Hepatocyte (in vitro differentiated cells): ENCODE data around the gene PTPRN2. TPM values are rescaled to one million over a fixed set of nuclear protein-coding genes. Genes with fewer than 3 reads are reported as not detected.

Experiments used
- DNase-seq: peaks from one replicate; pipeline ENCODE4 v3.0.0-alpha.2; 2016; ENCODE audit warnings: low spot score
- H2AFZ ChIP-seq: fragments of 200-600 bp; sonication (generic); 2 replicates; pipeline ENCODE4 v1.6.0; 2016; ENCODE audit warnings: antibody characterized with exemption, mild to moderate bottlenecking
- H3K27ac ChIP-seq: fragments of 200-600 bp; sonication (generic); 2 replicates; pipeline ENCODE4 v1.5.1; 2016; ENCODE audit warnings: mild to moderate bottlenecking
- H3K27me3 ChIP-seq: fragments of 200-600 bp; sonication (generic); 2 replicates; pipeline ENCODE4 v1.6.1; 2016
- H3K36me3 ChIP-seq: fragments of 200-600 bp; sonication (generic); replicated peaks from 2 replicates; pipeline ENCODE4 v1.5.1; 2016; ENCODE audit warnings: low read depth; ENCODE audit not compliant: insufficient read depth
- H3K4me1 ChIP-seq: fragments of 200-600 bp; sonication (generic); 2 replicates; pipeline ENCODE4 v1.5.1; 2016; ENCODE audit warnings: mild to moderate bottlenecking, moderate library complexity; ENCODE audit not compliant: insufficient read depth
- H3K4me2 ChIP-seq: fragments of 200-600 bp; sonication (generic); 2 replicates; pipeline ENCODE4 v1.6.0; 2016
- H3K4me3 ChIP-seq: fragments of 200-600 bp; sonication (generic); 2 replicates; pipeline ENCODE4 v1.5.1; 2016; ENCODE audit warnings: mild to moderate bottlenecking
- H3K79me2 ChIP-seq: fragments of 200-600 bp; sonication (generic); 2 replicates; pipeline ENCODE4 v1.6.0; 2017; ENCODE audit warnings: mild to moderate bottlenecking
- H3K9me2 ChIP-seq: fragments of 200-600 bp; sonication (generic); replicated peaks from 2 replicates; pipeline ENCODE4 v1.6.0; 2017; ENCODE audit warnings: mild to moderate bottlenecking; ENCODE audit not compliant: insufficient read depth
- H3K9me3 ChIP-seq: fragments of 200-600 bp; sonication (generic); 2 replicates; pipeline ENCODE4 v1.5.1; 2016; ENCODE audit warnings: low read depth, mild to moderate bottlenecking
- H4K20me1 ChIP-seq: fragments of 200-600 bp; sonication (generic); 2 replicates; pipeline ENCODE4 v1.6.0; 2016; ENCODE audit warnings: mild to moderate bottlenecking; ENCODE audit not compliant: insufficient read depth, poor library complexity, severe bottlenecking
- EZH2 ChIP-seq: fragments of 200-600 bp; sonication (generic); IDR thresholded peaks from 2 replicates; pipeline ENCODE4 v1.6.1; 2016; ENCODE audit warnings: antibody characterized with exemption, mild to moderate bottlenecking, borderline replicate concordance
- EZH2phosphoT487 ChIP-seq: fragments of 200-600 bp; sonication (generic); IDR thresholded peaks from one replicate; pipeline ENCODE4 v1.6.1; 2018; ENCODE audit warnings: antibody characterized with exemption, mild to moderate bottlenecking, low read depth, moderate library complexity; ENCODE audit not compliant: unreplicated experiment, severe bottlenecking
- WGBS: methylation state at CpG from one replicate; pipeline ENCODE4 v1.1.6; 2016; ENCODE audit warnings: low lambda C conversion rate; ENCODE audit errors: missing lambda C conversion rate; 5-methylcytosine and 5-hydroxymethylcytosine counted together
- polyA plus RNA-seq: library from polyadenylated mRNA; unstranded; fragments of >200 nt; fragmentation: Nextera tagmentation; extraction: Ambion mirVana; gene quantifications from 2 replicates; pipeline ENCODE4 v1.2.1, GENCODE V29; 2016
- total RNA-seq: library from RNA; depleted of rRNA; stranded (reverse); fragments of >200 nt; gene quantifications from 2 replicates; pipeline ENCODE4 v1.2.3, GENCODE V29; 2014
- TF ChIP-seq, protein P1 (sequence below): fragments of 200-600 bp; sonication (generic); IDR thresholded peaks from 2 replicates; pipeline ENCODE4 v1.5.1; 2016; ENCODE audit warnings: antibody characterized with exemption, mild to moderate bottlenecking; ENCODE audit not compliant: poor library complexity

Gene PTPRN2
- total and polyA plus RNA-seq, 2 experiments from 2014 or later, result 2.1 to 3.3 TPM

GRCh38 chr7:158113321-158114025 lies 474.1 kb downstream of the PTPRN2 start:
- Histone ChIP-seq H3K36me3 (no peaks in the 10 kb centered on the region), H3K27ac (no peak overlapping the region), H3K4me3 (no peak overlapping the region), H3K27me3 (no peaks in the 10 kb centered on the region), H4K20me1 (no peaks in the 10 kb centered on the region), H2AFZ (no peak overlapping the region), H3K4me2 (no peak overlapping the region), H3K4me1 (no peaks in the 10 kb centered on the region), H3K9me3 (peaks cover 7% of the 10 kb centered on the region), H3K9me2 (no peaks in the 10 kb centered on the region), H3K79me2 (no peaks in the 10 kb centered on the region)
- 94% methylated on average over 15 of the region's 15 CpGs for WGBS
- TF ChIP-seq, protein P1, sequence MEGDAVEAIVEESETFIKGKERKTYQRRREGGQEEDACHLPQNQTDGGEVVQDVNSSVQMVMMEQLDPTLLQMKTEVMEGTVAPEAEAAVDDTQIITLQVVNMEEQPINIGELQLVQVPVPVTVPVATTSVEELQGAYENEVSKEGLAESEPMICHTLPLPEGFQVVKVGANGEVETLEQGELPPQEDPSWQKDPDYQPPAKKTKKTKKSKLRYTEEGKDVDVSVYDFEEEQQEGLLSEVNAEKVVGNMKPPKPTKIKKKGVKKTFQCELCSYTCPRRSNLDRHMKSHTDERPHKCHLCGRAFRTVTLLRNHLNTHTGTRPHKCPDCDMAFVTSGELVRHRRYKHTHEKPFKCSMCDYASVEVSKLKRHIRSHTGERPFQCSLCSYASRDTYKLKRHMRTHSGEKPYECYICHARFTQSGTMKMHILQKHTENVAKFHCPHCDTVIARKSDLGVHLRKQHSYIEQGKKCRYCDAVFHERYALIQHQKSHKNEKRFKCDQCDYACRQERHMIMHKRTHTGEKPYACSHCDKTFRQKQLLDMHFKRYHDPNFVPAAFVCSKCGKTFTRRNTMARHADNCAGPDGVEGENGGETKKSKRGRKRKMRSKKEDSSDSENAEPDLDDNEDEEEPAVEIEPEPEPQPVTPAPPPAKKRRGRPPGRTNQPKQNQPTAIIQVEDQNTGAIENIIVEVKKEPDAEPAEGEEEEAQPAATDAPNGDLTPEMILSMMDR, result no peak
- TF ChIP-seq EZH2 (no peak), EZH2phosphoT487 (no peak)
- no peak for DNase-seq

GRCh38 chr7:158112571-158113320 lies 474.9 kb downstream of the PTPRN2 start:
- H3K27me3 ChIP-seq, result no peaks in the 10 kb centered on the region
- DNase-seq, result no peak
- WGBS, result 96% methylated on average over 16 of the region's 16 CpGs
- no peaks in the 10 kb centered on the region for H4K20me1 ChIP-seq
- peaks cover 7% of the 10 kb centered on the region for H3K9me3 ChIP-seq
- H3K4me3 ChIP-seq, result no peak overlapping the region
- no peaks in the 10 kb centered on the region for H3K36me3 ChIP-seq
- no peaks in the 10 kb centered on the region for H3K79me2 ChIP-seq
- no peak overlapping the region for H2AFZ ChIP-seq
- TF ChIP-seq EZH2phosphoT487 (no peak), EZH2 (no peak)
- TF ChIP-seq, protein P1, result no peak
- H3K4me1 ChIP-seq, result no peaks in the 10 kb centered on the region
- no peaks in the 10 kb centered on the region for H3K9me2 ChIP-seq
- no peak overlapping the region for H3K27ac ChIP-seq
- no peak overlapping the region for H3K4me2 ChIP-seq

GRCh38 chr7:158111906-158112570 lies 475.6 kb downstream of the PTPRN2 start:
- Histone ChIP-seq H3K9me3 (peaks cover 3% of the 10 kb centered on the region), H3K27me3 (no peaks in the 10 kb centered on the region), H3K4me1 (no peaks in the 10 kb centered on the region), H3K9me2 (no peaks in the 10 kb centered on the region), H2AFZ (no peak overlapping the region), H3K79me2 (no peaks in the 10 kb centered on the region), H3K36me3 (no peaks in the 10 kb centered on the region), H4K20me1 (no peaks in the 10 kb centered on the region), H3K27ac (no peak overlapping the region), H3K4me3 (no peak overlapping the region), H3K4me2 (no peak overlapping the region)
- no peak for DNase-seq
- 91% methylated on average over 15 of the region's 15 CpGs for WGBS
- TF ChIP-seq EZH2 (no peak), EZH2phosphoT487 (no peak)
